Esophagus squamous epithelium (tissue), 4 donors: ENCODE measurements around the gene ATXN7L2.

Experiments used
- CTCF ChIP-seq, 6 experiments: fragments of 450-650 bp in 4 of 6; fragments of 200-600 bp in 2 of 6; sonication (generic) in 2 of 6; IDR thresholded peaks; one replicate each; pipeline ENCODE4 v1.5.1; 2016 to 2019; ENCODE audit warnings: antibody characterized with exemption in 6 of 6, mild to moderate bottlenecking in 4 of 6, moderate library complexity in 4 of 6
- POLR2A ChIP-seq, 4 donors: fragments of 450-650 bp; IDR thresholded peaks; one replicate each; pipeline ENCODE4 v1.6.1; 2017; ENCODE audit warnings: antibody characterized with exemption in 4 of 4, mild to moderate bottlenecking in 4 of 4, moderate library complexity in 3 of 4

DNA sequence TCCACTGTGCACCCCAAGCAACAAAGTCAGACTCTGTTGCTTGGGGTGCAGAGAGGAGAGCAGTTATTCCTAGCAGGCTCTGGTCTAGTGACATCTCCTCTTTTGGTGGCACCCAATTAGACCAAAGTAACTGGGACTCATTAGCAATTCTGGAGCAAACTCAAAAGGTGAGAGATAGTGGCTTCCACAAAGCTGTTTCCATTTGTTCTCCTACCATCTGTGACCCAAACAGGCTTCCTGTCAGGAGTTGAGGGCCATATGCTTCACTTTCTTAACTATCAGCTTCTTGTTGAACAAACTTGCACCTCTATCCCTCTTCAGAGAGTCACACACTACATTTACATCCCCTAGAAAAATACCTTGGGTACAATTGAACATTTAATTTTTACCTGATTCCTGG lies 1.5 kb upstream of the ATXN7L2 start:
- TF ChIP-seq POLR2A (IDR thresholded peaks at IDR 0.05) (no peak), CTCF (IDR thresholded peaks at IDR 0.05) (no peak)
